HL-60 (cell line): Measurements from ENCODE around the gene UBR2.

ENCODE experiments used
- CTCF ChIP-seq: IDR thresholded peaks from one replicate; pipeline ENCODE4 v1.5.1; 2011; ENCODE audit warnings: low read length, control low read depth, inconsistent platforms; ENCODE audit not compliant: insufficient read depth
- SPI1 ChIP-seq: IDR thresholded peaks from 2 replicates; pipeline ENCODE4 v1.6.1; 2012; ENCODE audit warnings: low read depth, mild to moderate bottlenecking, borderline replicate concordance

- TF ChIP-seq CTCF (no peak), SPI1 (no peak)
These were observed 60.8 kb downstream of the UBR2 start for GRCh38 chr6:42624601-42625000.
